ENCODE data around the gene IFI44L. TPM values are rescaled to one million over a fixed set of nuclear protein-coding genes. Genes with fewer than 3 reads are reported as not detected.

The IFI44L gene
- total and polyA plus RNA-seq, 2 of the 13 experiments (the other 11 are each of a cell fraction or from before 2014, with no cell fraction given): 0.04 TPM

DNA sequence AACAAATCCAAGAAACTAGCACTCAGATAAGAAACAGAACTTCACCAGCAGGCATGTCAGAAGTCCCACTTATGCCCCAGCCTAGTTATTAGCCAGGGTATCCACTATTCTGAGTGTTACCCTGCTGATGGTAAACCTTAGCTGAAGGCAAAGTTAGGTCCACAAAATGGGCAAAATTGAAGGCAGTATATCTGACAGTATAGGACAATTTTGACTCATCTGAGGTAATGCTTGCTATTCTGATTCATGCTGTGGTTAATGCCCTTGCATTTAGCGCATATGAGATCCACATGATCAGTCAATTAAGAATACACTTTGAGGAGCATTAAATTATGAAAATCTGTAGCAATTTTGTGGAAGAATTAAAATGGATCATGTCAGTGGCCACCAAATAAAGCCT is 44.5 kb downstream of the IFI44L start:
- no peak for FAIRE-seq
- Histone ChIP-seq H3K27ac (ENCODE audit: extremely low read length, insufficient read depth, low read length) (no peak overlapping the region), H3K4me3 (replicated peaks in 1 of 3; ENCODE audit: insufficient read depth in 1 of 3, low read depth in 2 of 3, low read length in 3 of 3) (no peak overlapping the region), H3K4me2 (ENCODE audit: low read depth, low read length) (no peak overlapping the region), H3K27me3 (ENCODE audit: control insufficient read depth in 1 of 2, insufficient read depth in 2 of 2, low read length in 2 of 2) (no peaks in the 10 kb centered on the region), H3K79me2 (ENCODE audit: insufficient read depth, low read length) (no peaks in the 10 kb centered on the region), H3K4me1 (ENCODE audit: insufficient read depth, low read length) (no peaks in the 10 kb centered on the region), H3K36me3 (replicated peaks in 1 of 2; ENCODE audit: control insufficient read depth in 1 of 2, insufficient read depth in 2 of 2, low read length in 2 of 2) (no peaks in the 10 kb centered on the region), H2AFZ (ENCODE audit: low read length) (no peak overlapping the region), H3K9me3 (ENCODE audit: low read length) (no peaks in the 10 kb centered on the region), H3K9ac (ENCODE audit: insufficient read depth, low read depth, low read length) (no peak overlapping the region), H4K20me1 (ENCODE audit: insufficient read depth, low read length) (no peaks in the 10 kb centered on the region)
- DNase-seq (ENCODE audit: low spot score): no peak
- intact Hi-C loops (cut with micrococcal nuclease; ENCODE audit: unreplicated experiment) (no loop called here), in situ Hi-C loops (cut with HindIII; ENCODE audit: extremely low pct_ligation_motif_present, low pct_unique_long_range_greater_than_20kb) (no loop called here)
- WGBS (ENCODE audit: low lambda C conversion rate): 5% methylated on average over 1 of the region's 1 CpG
- TF ChIP-seq ZNF660 (CRISPR knock-in tag; IDR thresholded peaks at IDR 0.05; ENCODE audit: borderline replicate concordance, low read depth) (no peak), CBX5 (CRISPR knock-in tag; IDR thresholded peaks at IDR 0.05; ENCODE audit: borderline replicate concordance) (no peak), NKX3-1 (CRISPR knock-in tag; IDR thresholded peaks at IDR 0.05) (no peak), POLR2A (IDR thresholded peaks at IDR 0.05; ENCODE audit: insufficient read depth in 1 of 2, low read depth in 2 of 2, low read length in 2 of 2) (no peak), ZNF546 (CRISPR knock-in tag; conservative IDR thresholded peaks at IDR 0.05) (no peak), TCF7 (IDR thresholded peaks at IDR 0.05; ENCODE audit: low read depth) (no peak), ZIK1 (CRISPR knock-in tag; IDR thresholded peaks at IDR 0.05; ENCODE audit: borderline replicate concordance, low read depth) (no peak), ZNF746 (CRISPR knock-in tag; IDR thresholded peaks at IDR 0.05) (no peak), NCOA1 (CRISPR knock-in tag; IDR thresholded peaks at IDR 0.05) (no peak), CSRNP1 (CRISPR knock-in tag; IDR thresholded peaks at IDR 0.05) (no peak)
- no peak for ATAC-seq
- ChIA-PET CTCF (ENCODE audit: low intra/inter-chr PET ratio, low total read pairs) (no interaction called here), POLR2A (no interaction called here)
- no TSS peak for BruUV-seq (replicated peaks)
